Naive thymus-derived CD8-positive, alpha-beta T cell (primary cell): Measurements from ENCODE around the gene PLEKHA8. TPM values are rescaled to one million over a fixed set of nuclear protein-coding genes. Genes with fewer than 3 reads are reported as not detected.
A peak's percentile ranks its signal among the peaks of the same experiment; 100 is the strongest.

Experiments used
- ATAC-seq, 2 donors: fragments of 150-1000 bp; cut with Tn5 transposase in 1 of 2; sonication (Bioruptor Pico), chemical (Tn5 transposase) in 1 of 2; 1 replicate in 1 of 2; 2 replicates in 1 of 2; pipeline ENCODE4 v1.10.0; 2021; ENCODE audit warnings: mild to moderate bottlenecking in 2 of 2, moderate library complexity in 2 of 2
- POLR2A ChIA-PET: fragments of 350-600 bp; sonication (Branson Sonifier 250); formaldehyde crosslinking; loops from one replicate; lab custom pipeline; 2021; ENCODE audit warnings: antibody characterized with exemption; lab: Charles Lee
- DNase-seq, 10 donors: peaks; one replicate each; pipeline versions ENCODE4 v3.0.0 to v3.0.0-alpha.2; 2020 to 2022
- H3K27ac Mint-ChIP-seq, 10 donors: one replicate each; pipeline ENCODE4 v1.8.0; 2020 to 2022; ENCODE audit warnings: mild to moderate bottlenecking in 10 of 10, mixed read lengths in 10 of 10, moderate library complexity in 4 of 10, inconsistent platforms in 1 of 10
- H3K27me3 Mint-ChIP-seq, 5 donors: one replicate each; pipeline ENCODE4 v1.8.0; 2021 to 2022; ENCODE audit warnings: mixed read lengths in 5 of 5
- H3K36me3 Mint-ChIP-seq, 3 donors: one replicate each; pipeline ENCODE4 v1.8.0; 2020 to 2022; ENCODE audit warnings: mixed read lengths in 3 of 3, mild to moderate bottlenecking in 2 of 3, inconsistent platforms in 1 of 3
- H3K4me1 Mint-ChIP-seq, 4 donors: one replicate each; pipeline ENCODE4 v1.8.0; 2021 to 2022; ENCODE audit warnings: mixed read lengths in 4 of 4
- H3K4me3 Mint-ChIP-seq, 10 donors: one replicate each; pipeline ENCODE4 v1.8.0; 2020 to 2022; ENCODE audit warnings: mild to moderate bottlenecking in 10 of 10, mixed read lengths in 10 of 10, moderate library complexity in 6 of 10, inconsistent platforms in 1 of 10
- H3K9me3 Mint-ChIP-seq, 9 donors: one replicate each; pipeline ENCODE4 v1.8.0; 2020 to 2022; ENCODE audit warnings: mixed read lengths in 9 of 9, mild to moderate bottlenecking in 3 of 9, inconsistent platforms in 1 of 9, moderate library complexity in 1 of 9
- polyA plus RNA-seq, 3 donors: library from polyadenylated mRNA; unstranded; fragments of 300-500 nt; fragmentation: Illumina TruSeq; gene quantifications; one replicate each; pipeline ENCODE4 v1.2.3, GENCODE V29; 2021
- total RNA-seq, 8 experiments: library from RNA in 2 of 8; stranded (reverse) in 2 of 8; gene quantifications; one replicate each; pipeline ENCODE4 v1.2.3 and lab custom pipeline; 2021 to 2026

The PLEKHA8 gene
- total and polyA plus RNA-seq, 5 experiments from 2014 or later = 2.7 to 11.9 (median 4.9) TPM

GRCh38 chr7:29996321-29996720 lies 31.9 kb upstream of the PLEKHA8 start:
- peaks cover 0 to under 1% (median 0%) of the 10 kb centered on the region in 4 donors for H3K4me1 Mint-ChIP-seq
- peaks cover 9 to 26% (median 16%) of the 10 kb centered on the region in 5 donors for H3K27me3 Mint-ChIP-seq
- H3K9me3 Mint-ChIP-seq = peaks cover 8 to 35% (median 15%) of the 10 kb centered on the region in 9 donors
- no peak overlapping the region for H3K4me3 Mint-ChIP-seq
- POLR2A ChIA-PET = no interaction called here
- ATAC-seq (no peak), DNase-seq (no peak)
- H3K36me3 Mint-ChIP-seq = peaks cover 0 to 14% (median 12%) of the 10 kb centered on the region in 3 donors
- H3K27ac Mint-ChIP-seq = no peak overlapping the region

- H3K27me3 Mint-ChIP-seq = peaks cover 4 to 20% (median 12%) of the 10 kb centered on the region in 5 donors
- H3K4me1 Mint-ChIP-seq = no peaks in the 10 kb centered on the region
- no peak for DNase-seq
- H3K4me3 Mint-ChIP-seq = no peak overlapping the region
- peaks cover under 1 to 17% (median 13%) of the 10 kb centered on the region in 9 donors for H3K9me3 Mint-ChIP-seq
- H3K27ac Mint-ChIP-seq = no peak overlapping the region
- no peak for ATAC-seq
- POLR2A ChIA-PET = no interaction called here
- peaks cover 0 to 14% (median 12%) of the 10 kb centered on the region in 3 donors for H3K36me3 Mint-ChIP-seq
These were observed 29.7 kb upstream of the PLEKHA8 start for GRCh38 chr7:29998489-29998888.

GRCh38 chr7:30001998-30002397 lies 26.2 kb upstream of the PLEKHA8 start:
- Mint-ChIP-seq H3K27me3 (peaks cover 4 to 16% (median 9%) of the 10 kb centered on the region in 5 donors), H3K36me3 (peaks cover 0 to 5% (median 3%) of the 10 kb centered on the region in 3 donors), H3K9me3 (peaks cover 0 to 6% (median 4%) of the 10 kb centered on the region in 9 donors), H3K27ac (no peak overlapping the region), H3K4me3 (no peak overlapping the region), H3K4me1 (no peaks in the 10 kb centered on the region)
- POLR2A ChIA-PET = no interaction called here
- DNase-seq (no peak), ATAC-seq (no peak)

GRCh38 chr7:30003098-30003497 lies 25.1 kb upstream of the PLEKHA8 start:
- H3K27ac Mint-ChIP-seq = no peak overlapping the region
- H3K27me3 Mint-ChIP-seq = peaks cover 2 to 12% (median 9%) of the 10 kb centered on the region in 5 donors
- POLR2A ChIA-PET = no interaction called here
- H3K4me1 Mint-ChIP-seq = no peaks in the 10 kb centered on the region
- DNase-seq (no peak), ATAC-seq (no peak)
- no peaks in the 10 kb centered on the region for H3K9me3 Mint-ChIP-seq
- no peak overlapping the region for H3K4me3 Mint-ChIP-seq
- H3K36me3 Mint-ChIP-seq = peaks cover 0 to 1% (median 0%) of the 10 kb centered on the region in 3 donors

DNA sequence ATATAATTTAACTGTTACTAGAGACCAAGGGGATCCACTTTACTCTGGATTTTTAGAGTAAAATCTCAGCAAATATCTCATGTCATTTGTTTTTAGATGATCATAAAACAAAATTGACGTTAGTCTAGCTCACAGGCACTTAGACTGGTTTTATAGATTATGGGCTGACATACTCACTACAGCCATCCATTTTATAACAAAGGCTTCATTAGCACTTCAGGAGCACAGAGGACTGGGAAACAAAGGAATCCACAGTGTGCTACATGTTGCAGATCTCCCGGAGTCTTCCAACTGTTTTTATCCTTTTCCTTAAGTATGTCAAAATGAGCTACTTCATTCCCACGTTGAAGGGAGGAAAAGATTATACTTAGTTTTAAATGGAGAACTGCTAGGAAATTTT lies 22.7 kb upstream of the PLEKHA8 start:
- H3K4me1 Mint-ChIP-seq = no peaks in the 10 kb centered on the region

DNA sequence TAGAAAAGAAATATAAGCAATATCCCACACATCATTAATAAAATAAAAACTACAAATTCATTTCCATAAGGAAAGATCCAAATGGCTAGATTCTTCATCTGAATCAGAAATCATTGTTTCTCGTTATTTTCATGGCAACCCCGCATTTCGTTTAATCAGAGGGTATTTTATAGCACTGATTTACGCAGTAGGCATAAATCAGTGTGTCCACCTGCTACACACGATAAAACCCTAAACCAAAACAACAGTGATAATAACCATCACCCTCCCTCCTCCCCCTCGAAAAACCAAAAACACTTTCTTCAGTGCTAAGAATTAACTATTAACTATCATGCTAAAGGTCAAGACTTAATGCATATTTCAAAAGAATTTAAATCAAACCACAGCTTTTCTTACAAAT lies 18.2 kb upstream of the PLEKHA8 start:
- ATAC-seq = no peak
- Mint-ChIP-seq H3K4me1 (peaks cover 0 to 3% (median 0%) of the 10 kb centered on the region in 4 donors), H3K4me3 (no peak overlapping the region), H3K27me3 (peaks cover 0 to 2% (median 0%) of the 10 kb centered on the region in 5 donors), H3K36me3 (peaks cover 0 to 9% (median 4%) of the 10 kb centered on the region in 3 donors), H3K27ac (no peak overlapping the region), H3K9me3 (no peaks in the 10 kb centered on the region)
- DNase-seq = no peak
- POLR2A ChIA-PET = no interaction called here

More for the DNA sequence above, 22.7 kb upstream of the PLEKHA8 start:
- Mint-ChIP-seq H3K27me3 (peaks cover 0 to 4% (median 3%) of the 10 kb centered on the region in 5 donors), H3K9me3 (no peaks in the 10 kb centered on the region), H3K36me3 (no peaks in the 10 kb centered on the region), H3K27ac (no peak overlapping the region), H3K4me3 (no peak overlapping the region)
- POLR2A ChIA-PET = interaction anchor here (0.6 kb wide), 1 partner anchor 34 kb away, joined by 9 read pairs; no protein-coding TSS in a partner anchor
- ATAC-seq (no peak), DNase-seq (no peak)

DNA sequence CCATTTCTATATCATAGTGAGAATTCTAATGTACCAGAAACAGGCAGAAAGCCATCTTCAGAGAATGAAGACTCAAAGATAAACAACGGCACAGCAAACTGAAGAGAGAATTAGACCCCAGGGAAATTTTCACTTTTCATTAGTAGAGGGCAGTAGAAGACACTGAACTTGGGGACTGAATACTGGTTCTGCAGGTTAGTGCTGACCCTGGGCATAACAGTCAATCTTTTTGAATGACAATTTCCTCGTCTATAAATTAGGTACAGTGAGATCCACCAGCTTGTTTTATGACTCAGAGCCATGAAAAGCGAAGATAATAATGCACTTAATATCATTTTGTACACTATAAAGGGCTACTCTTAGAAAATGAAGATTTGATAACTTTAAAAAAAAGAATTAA lies 15.5 kb upstream of the PLEKHA8 start:
- POLR2A ChIA-PET = no interaction called here

GRCh38 chr7:30018451-30018850 lies 9.8 kb upstream of the PLEKHA8 start:
- POLR2A ChIA-PET = no interaction called here
- peaks cover 0 to 12% (median 6%) of the 10 kb centered on the region in 4 donors for H3K4me1 Mint-ChIP-seq
- H3K9me3 Mint-ChIP-seq = no peaks in the 10 kb centered on the region
- H3K27ac Mint-ChIP-seq = no peak overlapping the region
- no peaks in the 10 kb centered on the region for H3K27me3 Mint-ChIP-seq
- H3K4me3 Mint-ChIP-seq = no peak overlapping the region
- peaks cover 0 to 35% (median 11%) of the 10 kb centered on the region in 3 donors for H3K36me3 Mint-ChIP-seq
- ATAC-seq (no peak), DNase-seq (no peak)

More for the DNA sequence above, 15.5 kb upstream of the PLEKHA8 start:
- ATAC-seq (no peak), DNase-seq (no peak)
- H3K4me1 Mint-ChIP-seq = peaks cover 0 to 3% (median 0%) of the 10 kb centered on the region in 4 donors
- peak overlapping the region in 1 of 10 donors; percentile 27 for H3K27ac Mint-ChIP-seq
- H3K36me3 Mint-ChIP-seq = peaks cover 0 to 23% (median 8%) of the 10 kb centered on the region in 3 donors
- no peaks in the 10 kb centered on the region for H3K27me3 Mint-ChIP-seq
- no peaks in the 10 kb centered on the region for H3K9me3 Mint-ChIP-seq
- H3K4me3 Mint-ChIP-seq = no peak overlapping the region

- Mint-ChIP-seq H3K36me3 (peaks cover 0 to 30% (median 7%) of the 10 kb centered on the region in 3 donors), H3K27ac (no peak overlapping the region), H3K9me3 (no peaks in the 10 kb centered on the region), H3K27me3 (no peaks in the 10 kb centered on the region), H3K4me3 (no peak overlapping the region), H3K4me1 (peaks cover 0 to 17% (median 13%) of the 10 kb centered on the region in 4 donors)
- POLR2A ChIA-PET = no interaction called here
- DNase-seq = no peak
- no peak for ATAC-seq
These were observed 8.8 kb upstream of the PLEKHA8 start for GRCh38 chr7:30019387-30019786.

DNA sequence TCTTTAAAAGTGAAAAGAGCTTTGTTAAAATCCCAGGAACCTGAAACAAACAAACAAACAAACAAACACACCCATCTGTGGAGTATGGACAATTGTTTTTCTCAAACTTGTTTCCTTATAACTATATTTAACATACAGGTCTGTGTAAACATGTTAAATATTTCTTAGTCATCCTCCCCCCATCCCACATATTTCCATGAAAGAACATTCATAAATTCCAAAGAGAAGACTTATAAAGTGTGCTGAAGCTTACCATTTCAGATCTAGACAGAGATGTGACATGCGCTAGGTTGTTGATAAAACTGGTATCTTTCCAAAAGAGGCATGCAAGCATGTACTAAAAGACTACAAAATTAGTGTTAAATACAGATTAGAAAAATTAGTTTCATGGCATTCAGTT lies 8.3 kb upstream of the PLEKHA8 start:
- DNase-seq = no peak
- Mint-ChIP-seq H3K4me3 (no peak overlapping the region), H3K27me3 (no peaks in the 10 kb centered on the region), H3K4me1 (peaks cover 0 to 23% (median 18%) of the 10 kb centered on the region in 4 donors), H3K27ac (peak overlapping the region in 1 of 10 donors; percentile 5), H3K36me3 (peaks cover 0 to 28% (median 7%) of the 10 kb centered on the region in 3 donors), H3K9me3 (no peaks in the 10 kb centered on the region)
- ATAC-seq = no peak
- POLR2A ChIA-PET = no interaction called here

DNA sequence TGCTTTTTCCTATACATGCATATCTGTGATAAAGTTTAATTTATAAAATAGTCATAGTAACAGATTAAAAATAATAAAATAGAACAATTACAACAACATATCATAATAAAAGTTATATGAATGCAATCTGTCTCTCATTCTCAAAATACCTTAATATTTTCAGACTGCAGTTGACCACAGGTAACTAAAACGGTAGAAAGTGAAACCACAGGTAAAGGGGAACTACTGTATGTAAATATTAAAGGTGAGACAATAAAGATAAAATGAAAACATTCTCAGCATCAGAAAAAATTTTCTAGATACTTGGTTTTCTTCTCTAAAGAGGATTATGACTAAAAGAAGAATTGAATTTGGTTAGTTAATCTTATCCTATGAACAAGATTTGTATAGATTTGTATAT lies 7.7 kb upstream of the PLEKHA8 start:
- no peaks in the 10 kb centered on the region for H3K9me3 Mint-ChIP-seq
- no peak for DNase-seq
- H3K27ac Mint-ChIP-seq = no peak overlapping the region
- POLR2A ChIA-PET = no interaction called here
- no peak overlapping the region for H3K4me3 Mint-ChIP-seq
- H3K4me1 Mint-ChIP-seq = peaks cover 6 to 29% (median 24%) of the 10 kb centered on the region in 4 donors
- ATAC-seq = no peak
- H3K27me3 Mint-ChIP-seq = no peaks in the 10 kb centered on the region
- H3K36me3 Mint-ChIP-seq = peaks cover 0 to 28% (median 7%) of the 10 kb centered on the region in 3 donors

DNA sequence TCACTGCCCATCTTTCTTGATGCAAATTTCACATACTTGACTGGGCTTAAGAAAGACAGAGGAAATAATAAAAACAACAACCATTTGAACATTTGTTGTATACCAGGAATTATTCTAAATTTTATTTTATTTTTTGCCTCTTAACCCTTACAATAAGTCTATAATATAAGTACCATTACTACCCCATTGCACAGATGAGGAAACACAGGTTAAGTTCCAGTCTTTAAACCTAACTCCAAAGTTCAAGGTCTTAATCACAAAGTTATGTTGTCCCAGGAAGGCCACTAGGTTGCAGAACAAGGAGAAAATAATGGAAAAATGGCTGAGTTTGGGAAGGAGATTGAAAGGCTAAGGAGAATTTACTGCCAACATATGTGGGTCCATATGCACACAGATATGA lies 5.2 kb upstream of the PLEKHA8 start:
- no peak for DNase-seq
- Mint-ChIP-seq H3K4me1 (peaks cover 13 to 47% (median 33%) of the 10 kb centered on the region in 4 donors), H3K27me3 (no peaks in the 10 kb centered on the region), H3K27ac (peak overlapping the region in 1 of 10 donors; percentile 1), H3K4me3 (peak overlapping the region in 1 of 10 donors; percentile 5), H3K9me3 (no peaks in the 10 kb centered on the region), H3K36me3 (peaks cover 0 to 13% (median 4%) of the 10 kb centered on the region in 3 donors)
- no peak for ATAC-seq
- POLR2A ChIA-PET = no interaction called here

DNA sequence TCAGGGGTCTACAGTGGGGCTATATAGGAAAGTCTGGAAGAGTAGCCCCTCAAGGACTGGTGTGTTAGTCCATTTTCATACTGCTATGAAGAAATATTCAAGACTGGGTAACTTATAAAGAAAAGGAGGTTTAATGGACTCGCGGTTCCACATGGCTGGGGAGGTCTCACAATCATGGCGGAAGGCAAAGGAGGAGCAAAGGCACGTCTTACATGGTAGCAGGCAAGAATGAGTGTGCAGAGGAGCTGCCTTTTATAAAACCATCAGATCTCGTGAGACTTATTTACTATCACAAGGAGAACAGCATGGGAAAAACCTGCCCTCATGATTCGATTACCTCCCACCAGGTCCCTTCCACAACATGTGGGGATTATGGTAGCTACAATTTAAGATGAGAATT lies 4.7 kb upstream of the PLEKHA8 start:
- POLR2A ChIA-PET = no interaction called here
- peak overlapping the region in 3 of 10 donors; percentile 7 to 61 (median 56) for H3K4me3 Mint-ChIP-seq
- no peaks in the 10 kb centered on the region for H3K27me3 Mint-ChIP-seq
- no peaks in the 10 kb centered on the region for H3K9me3 Mint-ChIP-seq
- peaks cover 13 to 47% (median 33%) of the 10 kb centered on the region in 4 donors for H3K4me1 Mint-ChIP-seq
- no peak for DNase-seq
- H3K27ac Mint-ChIP-seq = peak overlapping the region in 1 of 10 donors; percentile 1
- no peak for ATAC-seq
- H3K36me3 Mint-ChIP-seq = peaks cover 0 to 9% (median 0%) of the 10 kb centered on the region in 3 donors
